Measurements from ENCODE around the gene USP3. TPM values are rescaled to one million over a fixed set of nuclear protein-coding genes. Genes with fewer than 3 reads are reported as not detected.

The USP3 gene
- total and polyA plus RNA-seq, 9 of the 15 experiments (the other 6 are each of a cell fraction or from before 2014, with no cell fraction given): 17.3 to 54.3 (median 34.8) TPM

- TF ChIP-seq, protein P1, sequence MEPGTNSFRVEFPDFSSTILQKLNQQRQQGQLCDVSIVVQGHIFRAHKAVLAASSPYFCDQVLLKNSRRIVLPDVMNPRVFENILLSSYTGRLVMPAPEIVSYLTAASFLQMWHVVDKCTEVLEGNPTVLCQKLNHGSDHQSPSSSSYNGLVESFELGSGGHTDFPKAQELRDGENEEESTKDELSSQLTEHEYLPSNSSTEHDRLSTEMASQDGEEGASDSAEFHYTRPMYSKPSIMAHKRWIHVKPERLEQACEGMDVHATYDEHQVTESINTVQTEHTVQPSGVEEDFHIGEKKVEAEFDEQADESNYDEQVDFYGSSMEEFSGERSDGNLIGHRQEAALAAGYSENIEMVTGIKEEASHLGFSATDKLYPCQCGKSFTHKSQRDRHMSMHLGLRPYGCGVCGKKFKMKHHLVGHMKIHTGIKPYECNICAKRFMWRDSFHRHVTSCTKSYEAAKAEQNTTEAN (CRISPR knock-in tag; IDR thresholded peaks at IDR 0.05): no peak
- peak; percentile 32; the same call in 1 of the 2 replicates for TF ChIP-seq CTBP1 (IDR thresholded peaks at IDR 0.05; ENCODE audit: borderline replicate concordance)
- no peak for TF ChIP-seq CREBBP (IDR thresholded peaks at IDR 0.05; ENCODE audit: low read depth, low read length)
- TF ChIP-seq ADNP (tag; IDR thresholded peaks at IDR 0.05): no peak; the same call in 1 of the 2 replicates
- TF ChIP-seq, protein P2, sequence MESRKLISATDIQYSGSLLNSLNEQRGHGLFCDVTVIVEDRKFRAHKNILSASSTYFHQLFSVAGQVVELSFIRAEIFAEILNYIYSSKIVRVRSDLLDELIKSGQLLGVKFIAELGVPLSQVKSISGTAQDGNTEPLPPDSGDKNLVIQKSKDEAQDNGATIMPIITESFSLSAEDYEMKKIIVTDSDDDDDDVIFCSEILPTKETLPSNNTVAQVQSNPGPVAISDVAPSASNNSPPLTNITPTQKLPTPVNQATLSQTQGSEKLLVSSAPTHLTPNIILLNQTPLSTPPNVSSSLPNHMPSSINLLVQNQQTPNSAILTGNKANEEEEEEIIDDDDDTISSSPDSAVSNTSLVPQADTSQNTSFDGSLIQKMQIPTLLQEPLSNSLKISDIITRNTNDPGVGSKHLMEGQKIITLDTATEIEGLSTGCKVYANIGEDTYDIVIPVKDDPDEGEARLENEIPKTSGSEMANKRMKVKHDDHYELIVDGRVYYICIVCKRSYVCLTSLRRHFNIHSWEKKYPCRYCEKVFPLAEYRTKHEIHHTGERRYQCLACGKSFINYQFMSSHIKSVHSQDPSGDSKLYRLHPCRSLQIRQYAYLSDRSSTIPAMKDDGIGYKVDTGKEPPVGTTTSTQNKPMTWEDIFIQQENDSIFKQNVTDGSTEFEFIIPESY (CRISPR knock-in tag; IDR thresholded peaks at IDR 0.05): peak; percentile 55; the same call in 1 of the 2 replicates
- TF ChIP-seq, protein P3, sequence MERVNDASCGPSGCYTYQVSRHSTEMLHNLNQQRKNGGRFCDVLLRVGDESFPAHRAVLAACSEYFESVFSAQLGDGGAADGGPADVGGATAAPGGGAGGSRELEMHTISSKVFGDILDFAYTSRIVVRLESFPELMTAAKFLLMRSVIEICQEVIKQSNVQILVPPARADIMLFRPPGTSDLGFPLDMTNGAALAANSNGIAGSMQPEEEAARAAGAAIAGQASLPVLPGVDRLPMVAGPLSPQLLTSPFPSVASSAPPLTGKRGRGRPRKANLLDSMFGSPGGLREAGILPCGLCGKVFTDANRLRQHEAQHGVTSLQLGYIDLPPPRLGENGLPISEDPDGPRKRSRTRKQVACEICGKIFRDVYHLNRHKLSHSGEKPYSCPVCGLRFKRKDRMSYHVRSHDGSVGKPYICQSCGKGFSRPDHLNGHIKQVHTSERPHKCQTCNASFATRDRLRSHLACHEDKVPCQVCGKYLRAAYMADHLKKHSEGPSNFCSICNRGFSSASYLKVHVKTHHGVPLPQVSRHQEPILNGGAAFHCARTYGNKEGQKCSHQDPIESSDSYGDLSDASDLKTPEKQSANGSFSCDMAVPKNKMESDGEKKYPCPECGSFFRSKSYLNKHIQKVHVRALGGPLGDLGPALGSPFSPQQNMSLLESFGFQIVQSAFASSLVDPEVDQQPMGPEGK (CRISPR knock-in tag; IDR thresholded peaks at IDR 0.05; ENCODE audit: borderline replicate concordance): no peak
- peak; percentile 65 for TF ChIP-seq POLR2A (conservative IDR thresholded peaks at IDR 0.05)
- TF ChIP-seq KLF16 (IDR thresholded peaks at IDR 0.05): peak; percentile 45; the same call in 1 of the 2 replicates
- peak; percentile 25; the same call in 1 of the 2 replicates for TF ChIP-seq CEBPG (CRISPR knock-in tag; IDR thresholded peaks at IDR 0.05)
- no peak for TF ChIP-seq CEBPG (tag; conservative IDR thresholded peaks at IDR 0.05 in 1 of 2, IDR thresholded peaks at IDR 0.05 in 1 of 2)
- TF ChIP-seq CHD1 (IDR thresholded peaks at IDR 0.05; ENCODE audit: low read length): no peak
- 0 out of 2 replicates have a peak, but pooled peaks have one; percentile 7 for TF ChIP-seq ZNF668 (CRISPR knock-in tag; IDR thresholded peaks at IDR 0.05)
- TF ChIP-seq ZNF740 (CRISPR knock-in tag; IDR thresholded peaks at IDR 0.05): peak; percentile 16; the same call in 1 of the 2 replicates
- no peak for TF ChIP-seq ZNF740 (tag; IDR thresholded peaks at IDR 0.05)
- 0 out of 2 replicates have a peak, but pooled peaks have one; percentile 6 for TF ChIP-seq NR2C2 (CRISPR knock-in tag; IDR thresholded peaks at IDR 0.05)
- peak; percentile 75 for TF ChIP-seq NR2C2 (tag; IDR thresholded peaks at IDR 0.05)
- peak; percentile 57 for TF ChIP-seq CBFA2T2 (conservative IDR thresholded peaks at IDR 0.05)
- no peak for TF ChIP-seq MIER1 (IDR thresholded peaks at IDR 0.05; ENCODE audit: low read depth)
- TF ChIP-seq FOXP1 (CRISPR knock-in tag; IDR thresholded peaks at IDR 0.05): peak; percentile 80
- no peak for TF ChIP-seq NR1H2 (CRISPR knock-in tag; IDR thresholded peaks at IDR 0.05)
- TF ChIP-seq KLF13 (tag; IDR thresholded peaks at IDR 0.05; ENCODE audit: borderline replicate concordance, low read depth): no peak; the same call in 1 of the 2 replicates
- TF ChIP-seq ESRRA (IDR thresholded peaks at IDR 0.05; ENCODE audit: borderline replicate concordance, low read depth): no peak
- no peak for TF ChIP-seq SREBF1 (IDR thresholded peaks at IDR 0.05; ENCODE audit: borderline replicate concordance, low read depth, low read length)
- no peak for TF ChIP-seq TFAM (CRISPR knock-in tag; conservative IDR thresholded peaks at IDR 0.05)
These were observed 600 bp upstream of the USP3 start (continued) for GRCh38 chr15:63503739-63504246.

Data from K562 (cell line).